ENCODE data around the gene TCTN1. TPM values are rescaled to one million over a fixed set of nuclear protein-coding genes. Genes with fewer than 3 reads are reported as not detected.
"Not testable (repeated sequence)": the region's sequence is repeated elsewhere in the genome, so short reads cannot be mapped to it uniquely, and the experiment has no call there.

Gene TCTN1
- total RNA-seq, 4 donors from 2014 or later, result 19.4 to 32.5 (median 30.5) TPM

GRCh38 chr12:110599334-110599733, 14.6 kb upstream of the TCTN1 start:
- 71 to 75% methylated on average over 3 to 4 of the region's 4 CpGs for WGBS, 2 donors (ENCODE audit: low coverage in 1 of 2)
- Histone ChIP-seq H3K36me3 (no peaks in the 10 kb centered on the region), H3K4me1 (peaks cover 0 to 10% (median 0%) of the 10 kb centered on the region in 3 donors), H3K4me3 (no peak overlapping the region), H3K27me3 (no peaks in the 10 kb centered on the region), H3K27ac (no peak overlapping the region), H3K9me3 (no peaks in the 10 kb centered on the region)
- TF ChIP-seq CTCF (IDR thresholded peaks at IDR 0.05) (no peak), POLR2AphosphoS5 (IDR thresholded peaks at IDR 0.05) (no peak), EP300 (IDR thresholded peaks at IDR 0.05) (no peak), POLR2A (IDR thresholded peaks at IDR 0.05) (no peak)
- ATAC-seq, result no peak

- H3K36me3 ChIP-seq, result no peaks in the 10 kb centered on the region
- no peak overlapping the region for H3K27ac ChIP-seq
- no peak overlapping the region for H3K4me3 ChIP-seq
- H3K27me3 ChIP-seq, result no peaks in the 10 kb centered on the region
- TF ChIP-seq CTCF (IDR thresholded peaks at IDR 0.05) (peak; percentile 13 to 74 (median 66)), POLR2AphosphoS5 (IDR thresholded peaks at IDR 0.05) (peak; percentile 10), EP300 (IDR thresholded peaks at IDR 0.05) (no peak)
- no peaks in the 10 kb centered on the region for H3K9me3 ChIP-seq
- ATAC-seq, result peak; percentile 50
- 22 to 33% methylated on average over 4 of the region's 4 CpGs for WGBS, 2 donors (ENCODE audit: low coverage in 1 of 2)
- H3K4me1 ChIP-seq, result peaks cover 0 to 10% (median 0%) of the 10 kb centered on the region in 3 donors
These were observed 13.7 kb upstream of the TCTN1 start for GRCh38 chr12:110600254-110600653.

- H3K27me3 ChIP-seq, H3K36me3 ChIP-seq, H3K4me1 ChIP-seq, H3K4me3 ChIP-seq, H3K9me3 ChIP-seq: not testable (repeated sequence)
- WGBS, 2 donors (ENCODE audit: low coverage in 1 of 2), result 11 to 57% methylated on average over 4 to 10 of the region's 14 CpGs
- peak; percentile 68 to 77 (median 74) for TF ChIP-seq CTCF (IDR thresholded peaks at IDR 0.05)
- peak overlapping the region in 1 of 4 donors; percentile 6 for H3K27ac ChIP-seq
- ATAC-seq, result peak; percentile 63
These were observed 11.7 kb upstream of the TCTN1 start for GRCh38 chr12:110602085-110602814.

GRCh38 chr12:110606253-110606611, 7.7 kb upstream of the TCTN1 start:
- Histone ChIP-seq H3K27ac (peak overlapping the region in 1 of 4 donors; percentile 29), H3K4me3 (no peak overlapping the region), H3K4me1 (no peaks in the 10 kb centered on the region), H3K36me3 (no peaks in the 10 kb centered on the region), H3K9me3 (no peaks in the 10 kb centered on the region), H3K27me3 (no peaks in the 10 kb centered on the region)
- TF ChIP-seq EP300 (IDR thresholded peaks at IDR 0.05), result no peak
- TF ChIP-seq POLR2AphosphoS5 (IDR thresholded peaks at IDR 0.05), result no peak
- no peak for TF ChIP-seq POLR2A (IDR thresholded peaks at IDR 0.05)
- TF ChIP-seq CTCF (IDR thresholded peaks at IDR 0.05), result no peak
- 75 to 85% methylated on average over 1 to 2 of the region's 8 CpGs for WGBS, 2 donors (ENCODE audit: low coverage in 1 of 2)
- no peak for ATAC-seq

GRCh38 chr12:110613071-110613770, 708 bp upstream of the TCTN1 start:
- H3K27ac ChIP-seq, result peak overlapping the region in 3 of 4 donors; percentile 74 to 81 (median 77)
- TF ChIP-seq POLR2AphosphoS5 (IDR thresholded peaks at IDR 0.05) (no peak), EP300 (IDR thresholded peaks at IDR 0.05) (no peak)
- no peaks in the 10 kb centered on the region for H3K9me3 ChIP-seq
- H3K4me3 ChIP-seq, result peak overlapping the region; percentile 76 to 80
- H3K36me3 ChIP-seq, result peaks cover 0 to 14% of the 10 kb centered on the region in 2 donors
- no peak for ATAC-seq
- no peaks in the 10 kb centered on the region for H3K27me3 ChIP-seq
- WGBS, 2 donors (ENCODE audit: low coverage in 1 of 2), result 61 to 75% methylated on average over 13 to 15 of the region's 23 CpGs
- peaks cover 0 to 18% (median 5%) of the 10 kb centered on the region in 3 donors for H3K4me1 ChIP-seq

All from gastroesophageal sphincter (tissue), 4 donors.